MM.1S (cell line): ENCODE results near the gene MTO1.

Source experiments
- DNase-seq: peaks from one replicate; pipeline ENCODE4 v3.0.0-alpha.2; 2015
- H2AFZ ChIP-seq: fragments of 300-600 bp; sonication (generic); 2 replicates; pipeline ENCODE4 v1.6.0; 2016; ENCODE audit warnings: antibody characterized with exemption, low read length
- H3F3A ChIP-seq: fragments of 300-600 bp; sonication (generic); 2 replicates; pipeline ENCODE4 v1.6.1; 2016; ENCODE audit warnings: mild to moderate bottlenecking, antibody characterized with exemption, low read length, moderate library complexity, mixed read lengths; ENCODE audit not compliant: insufficient read depth
- H3K27ac ChIP-seq: fragments of 300-600 bp; sonication (generic); 2 replicates; pipeline ENCODE4 v1.5.1; 2016; ENCODE audit warnings: mild to moderate bottlenecking, low read length
- H3K27me3 ChIP-seq: fragments of 300-600 bp; sonication (generic); replicated peaks from 2 replicates; pipeline ENCODE4 v1.6.0; 2016; ENCODE audit warnings: low read length; ENCODE audit not compliant: insufficient read depth
- H3K36me3 ChIP-seq: fragments of 300-600 bp; sonication (generic); replicated peaks from 2 replicates; pipeline ENCODE4 v1.6.1; 2016; ENCODE audit warnings: mild to moderate bottlenecking, low read length, mixed read lengths; ENCODE audit not compliant: insufficient read depth
- H3K4me1 ChIP-seq: fragments of 300-600 bp; sonication (generic); 2 replicates; pipeline ENCODE4 v1.6.1; 2016; ENCODE audit warnings: low read length, mixed read lengths
- H3K4me2 ChIP-seq: fragments of 300-600 bp; sonication (generic); 2 replicates; pipeline ENCODE4 v1.6.0; 2016; ENCODE audit warnings: low read depth, low read length
- H3K4me3 ChIP-seq: fragments of 300-600 bp; sonication (generic); 2 replicates; pipeline ENCODE4 v1.5.1; 2016; ENCODE audit warnings: low read length, mixed read lengths
- H3K79me2 ChIP-seq: fragments of 300-600 bp; sonication (generic); 2 replicates; pipeline ENCODE4 v1.6.1; 2016; ENCODE audit warnings: mixed run types, low read length, mixed read lengths
- H3K9ac ChIP-seq: fragments of 300-600 bp; sonication (generic); 2 replicates; pipeline ENCODE4 v1.6.1; 2016; ENCODE audit warnings: low read length, mixed read lengths
- H3K9me2 ChIP-seq: fragments of 300-600 bp; sonication (generic); replicated peaks from 2 replicates; pipeline ENCODE4 v1.6.1; 2016; ENCODE audit warnings: mild to moderate bottlenecking, low read length, mixed read lengths; ENCODE audit not compliant: insufficient read depth
- H3K9me3 ChIP-seq: fragments of 300-600 bp; sonication (generic); replicated peaks from 2 replicates; pipeline ENCODE4 v1.6.1; 2016; ENCODE audit warnings: mild to moderate bottlenecking, low read length, mixed read lengths; ENCODE audit not compliant: insufficient read depth
- H4K20me1 ChIP-seq: fragments of 300-600 bp; sonication (generic); 2 replicates; pipeline ENCODE4 v1.6.1; 2016; ENCODE audit warnings: mild to moderate bottlenecking, low read length, moderate library complexity, mixed read lengths; ENCODE audit not compliant: insufficient read depth
- EZH2 ChIP-seq: fragments of 300-600 bp; sonication (generic); optimal IDR thresholded peaks from 2 replicates; pipeline ENCODE3; 2017; ENCODE audit warnings: low read depth, mild to moderate bottlenecking, antibody characterized with exemption, low read length, mixed read lengths
- EZH2phosphoT487 ChIP-seq: fragments of 300-600 bp; sonication (generic); IDR thresholded peaks from 2 replicates; pipeline ENCODE4 v1.6.1; 2018; ENCODE audit warnings: antibody characterized with exemption, low read length
- TF ChIP-seq, protein P1 (sequence below): fragments of 300-600 bp; sonication (generic); IDR thresholded peaks from 2 replicates; pipeline ENCODE4 v1.5.1; 2016; ENCODE audit warnings: antibody characterized with exemption, low read length, mixed read lengths

Gene MTO1, protein sequence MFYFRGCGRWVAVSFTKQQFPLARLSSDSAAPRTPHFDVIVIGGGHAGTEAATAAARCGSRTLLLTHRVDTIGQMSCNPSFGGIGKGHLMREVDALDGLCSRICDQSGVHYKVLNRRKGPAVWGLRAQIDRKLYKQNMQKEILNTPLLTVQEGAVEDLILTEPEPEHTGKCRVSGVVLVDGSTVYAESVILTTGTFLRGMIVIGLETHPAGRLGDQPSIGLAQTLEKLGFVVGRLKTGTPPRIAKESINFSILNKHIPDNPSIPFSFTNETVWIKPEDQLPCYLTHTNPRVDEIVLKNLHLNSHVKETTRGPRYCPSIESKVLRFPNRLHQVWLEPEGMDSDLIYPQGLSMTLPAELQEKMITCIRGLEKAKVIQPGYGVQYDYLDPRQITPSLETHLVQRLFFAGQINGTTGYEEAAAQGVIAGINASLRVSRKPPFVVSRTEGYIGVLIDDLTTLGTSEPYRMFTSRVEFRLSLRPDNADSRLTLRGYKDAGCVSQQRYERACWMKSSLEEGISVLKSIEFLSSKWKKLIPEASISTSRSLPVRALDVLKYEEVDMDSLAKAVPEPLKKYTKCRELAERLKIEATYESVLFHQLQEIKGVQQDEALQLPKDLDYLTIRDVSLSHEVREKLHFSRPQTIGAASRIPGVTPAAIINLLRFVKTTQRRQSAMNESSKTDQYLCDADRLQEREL

DNA sequence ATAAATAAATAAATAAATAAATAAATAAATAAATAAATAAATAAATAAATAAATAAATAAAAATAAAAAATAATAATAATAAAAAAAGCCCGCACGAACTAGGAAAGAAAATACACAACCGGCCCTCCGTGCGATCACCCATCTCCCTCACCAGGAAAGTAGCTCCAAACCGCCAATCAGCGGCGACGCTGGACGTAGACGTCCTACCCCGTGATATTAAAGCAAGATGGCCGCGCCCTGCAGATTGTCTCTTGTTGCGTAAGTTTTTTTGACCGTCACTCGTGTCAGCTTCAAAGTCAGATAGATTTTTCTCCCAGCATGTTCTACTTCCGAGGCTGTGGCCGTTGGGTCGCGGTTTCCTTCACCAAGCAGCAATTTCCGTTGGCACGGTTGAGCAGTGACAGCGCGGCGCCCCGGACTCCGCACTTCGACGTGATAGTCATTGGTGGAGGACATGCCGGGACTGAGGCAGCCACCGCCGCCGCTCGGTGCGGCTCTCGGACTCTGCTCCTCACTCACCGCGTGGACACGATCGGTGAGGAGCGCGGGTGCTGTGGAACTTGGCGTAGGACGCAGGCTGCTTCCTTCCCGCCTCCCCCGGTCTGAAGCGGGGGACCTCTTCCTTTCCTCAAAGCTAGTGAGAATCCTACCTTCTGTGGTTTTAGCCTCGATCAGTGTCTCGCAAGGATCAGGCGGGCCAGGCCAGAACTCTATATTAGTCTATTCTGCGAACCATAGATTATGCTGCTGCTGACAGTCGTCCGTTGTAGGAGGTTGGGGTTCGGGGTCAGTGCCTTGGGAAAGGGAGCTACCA is at the start of gene MTO1:
Gene MTO1, plus strand, starts transcription at position 201 of the 814 bp plus-strand sequence. Its CDS starts 118 bp downstream, at position 319.
- no peaks in the 10 kb centered on the region for H4K20me1 ChIP-seq
- H3K9ac ChIP-seq: peak within 1 kb of the TSS; percentile 94
- 0 out of 2 replicates have a peak, but pooled peaks cover 7% of the 10 kb centered on the region for H3K4me1 ChIP-seq
- H3K79me2 ChIP-seq: peaks cover 49% of the 10 kb centered on the region
- H2AFZ ChIP-seq: peak within 1 kb of the TSS; percentile 86
- peak within 1 kb of the TSS; percentile 99 for H3K4me3 ChIP-seq
- H3K27me3 ChIP-seq: no peaks in the 10 kb centered on the region
- H3K9me3 ChIP-seq: no peaks in the 10 kb centered on the region
- peaks cover 11% of the 10 kb centered on the region for H3F3A ChIP-seq
- no peaks in the 10 kb centered on the region; the same call in 1 of the 2 replicates for H3K36me3 ChIP-seq
- H3K4me2 ChIP-seq: peak within 1 kb of the TSS; percentile 74
- peak; percentile 90 for DNase-seq
- TF ChIP-seq, protein P1, sequence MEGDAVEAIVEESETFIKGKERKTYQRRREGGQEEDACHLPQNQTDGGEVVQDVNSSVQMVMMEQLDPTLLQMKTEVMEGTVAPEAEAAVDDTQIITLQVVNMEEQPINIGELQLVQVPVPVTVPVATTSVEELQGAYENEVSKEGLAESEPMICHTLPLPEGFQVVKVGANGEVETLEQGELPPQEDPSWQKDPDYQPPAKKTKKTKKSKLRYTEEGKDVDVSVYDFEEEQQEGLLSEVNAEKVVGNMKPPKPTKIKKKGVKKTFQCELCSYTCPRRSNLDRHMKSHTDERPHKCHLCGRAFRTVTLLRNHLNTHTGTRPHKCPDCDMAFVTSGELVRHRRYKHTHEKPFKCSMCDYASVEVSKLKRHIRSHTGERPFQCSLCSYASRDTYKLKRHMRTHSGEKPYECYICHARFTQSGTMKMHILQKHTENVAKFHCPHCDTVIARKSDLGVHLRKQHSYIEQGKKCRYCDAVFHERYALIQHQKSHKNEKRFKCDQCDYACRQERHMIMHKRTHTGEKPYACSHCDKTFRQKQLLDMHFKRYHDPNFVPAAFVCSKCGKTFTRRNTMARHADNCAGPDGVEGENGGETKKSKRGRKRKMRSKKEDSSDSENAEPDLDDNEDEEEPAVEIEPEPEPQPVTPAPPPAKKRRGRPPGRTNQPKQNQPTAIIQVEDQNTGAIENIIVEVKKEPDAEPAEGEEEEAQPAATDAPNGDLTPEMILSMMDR: no peak
- TF ChIP-seq EZH2phosphoT487 (no peak), EZH2 (no peak)
- peak within 1 kb of the TSS; percentile 95 for H3K27ac ChIP-seq
- H3K9me2 ChIP-seq: no peaks in the 10 kb centered on the region

GRCh38 chr6:73413102-73413501 is 48.4 kb upstream of the MTO1 start:
- Histone ChIP-seq H3K4me1 (no peaks in the 10 kb centered on the region), H4K20me1 (no peaks in the 10 kb centered on the region), H3K27ac (no peak overlapping the region), H3K9me3 (no peaks in the 10 kb centered on the region), H3K9ac (no peak overlapping the region), H3K4me3 (no peak overlapping the region), H3K4me2 (no peak overlapping the region), H3K9me2 (no peaks in the 10 kb centered on the region), H2AFZ (no peak overlapping the region), H3K36me3 (no peaks in the 10 kb centered on the region), H3F3A (no peaks in the 10 kb centered on the region), H3K79me2 (no peaks in the 10 kb centered on the region), H3K27me3 (no peaks in the 10 kb centered on the region)
- TF ChIP-seq EZH2phosphoT487 (no peak), EZH2 (no peak)
- TF ChIP-seq, protein P1: no peak
- no peak for DNase-seq

GRCh38 chr6:73418081-73418741 is 43.3 kb upstream of the MTO1 start:
- Histone ChIP-seq H2AFZ (no peak overlapping the region), H4K20me1 (no peaks in the 10 kb centered on the region), H3K9me3 (no peaks in the 10 kb centered on the region), H3K79me2 (no peaks in the 10 kb centered on the region), H3K4me3 (no peak overlapping the region), H3K9me2 (no peaks in the 10 kb centered on the region), H3K27ac (no peak overlapping the region), H3K4me1 (no peaks in the 10 kb centered on the region), H3K27me3 (no peaks in the 10 kb centered on the region), H3K9ac (no peak overlapping the region), H3K36me3 (peaks cover 6% of the 10 kb centered on the region; the same call in 1 of the 2 replicates), H3F3A (0 out of 2 replicates have a peak, but pooled peaks cover 7% of the 10 kb centered on the region), H3K4me2 (no peak overlapping the region)
- DNase-seq: no peak
- TF ChIP-seq EZH2phosphoT487 (no peak), EZH2 (no peak)
- TF ChIP-seq, protein P1: no peak
